GM23338 (cell line): ENCODE results near the gene NRIP1. TPM values are rescaled to one million over a fixed set of nuclear protein-coding genes. Genes with fewer than 3 reads are reported as not detected.

ENCODE experiments used
- ATAC-seq: fragments of 200-7000 bp; cut with Tn5 transposase; 3 replicates; pipeline ENCODE4 v1.9.1; 2020
- DNase-seq: peaks from one replicate; pipeline ENCODE4 v3.0.0-alpha.2; 2015; ENCODE audit warnings: low spot score
- H2AFZ ChIP-seq: fragments of 200-600 bp; sonication (generic); 2 replicates; pipeline ENCODE4 v1.8.0; 2016; ENCODE audit warnings: antibody characterized with exemption, mild to moderate bottlenecking, moderate library complexity
- H3F3A ChIP-seq: fragments of 200-600 bp; sonication (generic); replicated peaks from 2 replicates; pipeline ENCODE4 v1.8.0; 2017; ENCODE audit warnings: antibody characterized with exemption, mixed run types, low read depth
- H3K27ac ChIP-seq: fragments of 200-600 bp; sonication (generic); 2 replicates; pipeline ENCODE4 v1.6.1; 2016; ENCODE audit warnings: low read depth
- H3K27me3 ChIP-seq: fragments of 200-600 bp; sonication (generic); 2 replicates; pipeline ENCODE4 v1.8.0; 2016; ENCODE audit warnings: mild to moderate bottlenecking, mixed run types, moderate library complexity; ENCODE audit not compliant: insufficient read depth
- H3K36me3 ChIP-seq: fragments of 200-600 bp; sonication (generic); 2 replicates; pipeline ENCODE4 v1.8.0; 2016; ENCODE audit warnings: mild to moderate bottlenecking; ENCODE audit not compliant: insufficient read depth
- H3K4me1 ChIP-seq: fragments of 200-600 bp; sonication (generic); 2 replicates; pipeline ENCODE4 v1.8.0; 2016; ENCODE audit warnings: mild to moderate bottlenecking, moderate library complexity; ENCODE audit not compliant: insufficient read depth
- H3K4me2 ChIP-seq: fragments of 200-600 bp; sonication (generic); 2 replicates; pipeline ENCODE4 v1.7.1; 2017; ENCODE audit warnings: mixed run types
- H3K4me3 ChIP-seq: fragments of 200-600 bp; sonication (generic); 2 replicates; pipeline ENCODE4 v1.6.1; 2016; ENCODE audit warnings: mixed run types
- H3K79me2 ChIP-seq: fragments of 200-600 bp; sonication (generic); replicated peaks from 2 replicates; pipeline ENCODE4 v1.8.0; 2017; ENCODE audit warnings: mild to moderate bottlenecking; ENCODE audit not compliant: insufficient read depth
- H3K9me2 ChIP-seq: fragments of 200-600 bp; sonication (generic); 2 replicates; pipeline ENCODE4 v1.8.0; 2017; ENCODE audit not compliant: insufficient read depth
- H4K20me1 ChIP-seq: fragments of 200-600 bp; sonication (generic); replicated peaks from 2 replicates; pipeline ENCODE4 v1.8.0; 2017; ENCODE audit warnings: mild to moderate bottlenecking; ENCODE audit not compliant: insufficient read depth
- H3K27ac Mint-ChIP-seq: 2 replicates; pipeline ENCODE4 v1.8.0; 2020; ENCODE audit warnings: inconsistent platforms, mild to moderate bottlenecking, moderate library complexity, mixed read lengths
- H3K27me3 Mint-ChIP-seq: 3 replicates; pipeline ENCODE4 v1.8.0; 2022; ENCODE audit warnings: low read depth, mild to moderate bottlenecking, moderate library complexity, mixed read lengths, inconsistent platforms; ENCODE audit not compliant: insufficient read depth, poor library complexity
- H3K36me3 Mint-ChIP-seq: 3 replicates; pipeline ENCODE4 v1.8.0; 2021; ENCODE audit warnings: low read depth, mild to moderate bottlenecking, inconsistent platforms, moderate library complexity, mixed read lengths
- H3K4me1 Mint-ChIP-seq: 3 replicates; pipeline ENCODE4 v1.8.0; 2020; ENCODE audit warnings: mild to moderate bottlenecking, inconsistent platforms, mixed read lengths
- H3K4me3 Mint-ChIP-seq: 3 replicates; pipeline ENCODE4 v1.8.0; 2021; ENCODE audit warnings: moderate library complexity, mild to moderate bottlenecking, inconsistent platforms, mixed read lengths
- H3K9me3 Mint-ChIP-seq: 3 replicates; pipeline ENCODE4 v1.8.0; 2020; ENCODE audit warnings: moderate library complexity, mild to moderate bottlenecking, inconsistent platforms, mixed read lengths
- CREB1 ChIP-seq: fragments of 250-450 bp; sonication (Bioruptor Pico); IDR thresholded peaks from 2 replicates; pipeline ENCODE4 v1.5.0; 2020; ENCODE audit warnings: low read depth, mild to moderate bottlenecking, moderate library complexity
- EZH2 ChIP-seq: fragments of 200-600 bp; sonication (generic); IDR thresholded peaks from one replicate; pipeline ENCODE4 v1.8.0; 2017; ENCODE audit warnings: antibody characterized with exemption, mild to moderate bottlenecking, low read depth; ENCODE audit not compliant: unreplicated experiment
- EZH2phosphoT487 ChIP-seq: fragments of 200-600 bp; sonication (generic); IDR thresholded peaks from one replicate; pipeline ENCODE4 v1.8.1; 2018; ENCODE audit warnings: antibody characterized with exemption; ENCODE audit not compliant: unreplicated experiment
- JUNB ChIP-seq: IDR thresholded peaks from one replicate; pipeline ENCODE4 v1.6.1; 2016; ENCODE audit warnings: antibody characterized with exemption; ENCODE audit not compliant: unreplicated experiment
- STAT1 ChIP-seq: IDR thresholded peaks from one replicate; pipeline ENCODE4 v1.6.1; 2016; ENCODE audit warnings: antibody characterized with exemption; ENCODE audit not compliant: unreplicated experiment
- ZNF114 ChIP-seq: fragments of 250-450 bp; sonication (Bioruptor Pico); IDR thresholded peaks from 2 replicates; pipeline ENCODE4 v1.5.0; 2020; ENCODE audit warnings: mild to moderate bottlenecking, moderate library complexity
- ZNF462 ChIP-seq: fragments of 250-450 bp; sonication (Bioruptor Pico); IDR thresholded peaks from 2 replicates; pipeline ENCODE4 v1.5.0; 2020; ENCODE audit warnings: mild to moderate bottlenecking, moderate library complexity
- polyA plus RNA-seq: library from polyadenylated mRNA; unstranded; fragments of >200 nt; fragmentation: Nextera tagmentation; extraction: Ambion mirVana; gene quantifications from 2 replicates; pipeline ENCODE4 v1.2.1, GENCODE V29; 2016
- total RNA-seq: library from RNA; depleted of rRNA; stranded (reverse); fragments of >200 nt; shearing (Covaris generic); gene quantifications from 2 replicates; pipeline ENCODE4 v1.2.3, GENCODE V29; 2014

NRIP1 gene
- total and polyA plus RNA-seq, 2 experiments from 2014 or later = 3.0 to 9.0 TPM

- TF ChIP-seq ZNF462 (CRISPR knock-in tag) (no peak), EZH2phosphoT487 (no peak)
These were observed 757 bp upstream of the NRIP1 start (continued) for GRCh38 chr21:15065392-15066122.

- no peaks in the 10 kb centered on the region for H3K9me3 Mint-ChIP-seq
- Histone ChIP-seq H3K36me3 (no peaks in the 10 kb centered on the region), H3K4me2 (peak overlapping the region; percentile 82), H3K79me2 (peaks cover 50% of the 10 kb centered on the region), H4K20me1 (no peaks in the 10 kb centered on the region), H3K27me3 (peaks cover 34% of the 10 kb centered on the region), H2AFZ (peak overlapping the region; percentile 35), H3K4me1 (peaks cover 49% of the 10 kb centered on the region), H3F3A (no peaks in the 10 kb centered on the region), H3K4me3 (peak overlapping the region; percentile 77), H3K9me2 (no peaks in the 10 kb centered on the region), H3K27ac (no peak overlapping the region)
- H3K27me3 Mint-ChIP-seq = peaks cover 13% of the 10 kb centered on the region
- DNase-seq (peak; percentile 66), ATAC-seq (peak; percentile 35)
- H3K36me3 Mint-ChIP-seq = no peaks in the 10 kb centered on the region; the same call in 2 of the 3 replicates
- no peak overlapping the region; the same call in 1 of the 2 replicates for H3K27ac Mint-ChIP-seq
- H3K4me1 Mint-ChIP-seq = peaks cover 53% of the 10 kb centered on the region
- peak overlapping the region; percentile 93 for H3K4me3 Mint-ChIP-seq
- TF ChIP-seq ZNF462 (CRISPR knock-in tag) (no peak), STAT1 (no peak), ZNF114 (no peak), CREB1 (CRISPR knock-in tag) (no peak), EZH2 (no peak), EZH2phosphoT487 (no peak), JUNB (no peak)
These were observed 805 bp downstream of the NRIP1 start for GRCh38 chr21:15063814-15064575.
